Measurements from ENCODE around the gene CD244. TPM values are rescaled to one million over a fixed set of nuclear protein-coding genes. Genes with fewer than 3 reads are reported as not detected.

Gene CD244
- total and polyA plus RNA-seq, 2 donors (not counting 3 experiments of a cell fraction or from before 2014, with no cell fraction given): not detected

- Histone ChIP-seq H3K4me1 (ENCODE audit: control insufficient read depth, extremely low read depth, insufficient read depth, low read length) (no peaks in the 10 kb centered on the region), H3K79me2 (ENCODE audit: control insufficient read depth, insufficient read depth, low read length) (no peaks in the 10 kb centered on the region), H3K27me3 (ENCODE audit: control insufficient read depth in 2 of 2, insufficient read depth in 2 of 2, low read length in 2 of 2) (no peaks in the 10 kb centered on the region), H4K20me1 (replicated peaks; ENCODE audit: control insufficient read depth, extremely low read depth, insufficient read depth, low read length) (no peaks in the 10 kb centered on the region), H3K9ac (replicated peaks; ENCODE audit: extremely low read depth, insufficient read depth, low read length) (no peak overlapping the region), H3K9me1 (replicated peaks; ENCODE audit: control insufficient read depth, extremely low read depth, insufficient read depth, low read length) (no peaks in the 10 kb centered on the region), H3K4me3 (replicated peaks in 1 of 3; ENCODE audit: insufficient read depth in 1 of 3, low read depth in 1 of 3, low read length in 3 of 3) (no peak overlapping the region), H3K4me2 (ENCODE audit: insufficient read depth, low read length) (no peak overlapping the region), H3K36me3 (ENCODE audit: control insufficient read depth in 2 of 2, extremely low read depth in 1 of 2, insufficient read depth in 2 of 2, low read length in 2 of 2) (no peaks in the 10 kb centered on the region), H2AFZ (ENCODE audit: low read depth, low read length) (no peak overlapping the region), H3K9me3 (replicated peaks; ENCODE audit: control insufficient read depth, insufficient read depth, low read length) (no peaks in the 10 kb centered on the region), H3K27ac (ENCODE audit: insufficient read depth, low read depth, low read length) (no peak overlapping the region)
- DNase-seq (ENCODE audit: low read depth, low spot score) (no peak), FAIRE-seq (no peak)
- CTCF ChIA-PET: interaction anchor here (1.2 kb wide), 1 partner anchor 33 kb away, joined by 3 read pairs; no protein-coding TSS in a partner anchor
- POLR2A ChIA-PET: no interaction called here
- intact Hi-C loops (cut with micrococcal nuclease): no loop called here
- dilution Hi-C loops (cut with MboI; ENCODE audit: extremely low pct_ligation_motif_present, low sequenced_read_pairs): no loop called here
- no peak for TF ChIP-seq POLR2AphosphoS5 (IDR thresholded peaks at IDR 0.05; ENCODE audit: insufficient read depth, low read depth, low read length)
- TF ChIP-seq MAX (IDR thresholded peaks at IDR 0.05; ENCODE audit: insufficient read depth, insufficient read length): no peak
- no peak for TF ChIP-seq CTCF (IDR thresholded peaks at IDR 0.05; ENCODE audit: extremely low read depth in 1 of 2, insufficient read depth in 1 of 2, low read depth in 1 of 2, low read length in 2 of 2)
- TF ChIP-seq EZH2 (IDR thresholded peaks at IDR 0.05; ENCODE audit: borderline replicate concordance, low read depth, low read length, severe bottlenecking): no peak
- no peak for TF ChIP-seq JUN (IDR thresholded peaks at IDR 0.05; ENCODE audit: borderline replicate concordance, insufficient read depth, insufficient read length, low read depth)
- no peak for TF ChIP-seq POLR2A (IDR thresholded peaks at IDR 0.05; ENCODE audit: low read depth, low read length)
- TF ChIP-seq MYC (IDR thresholded peaks at IDR 0.05; ENCODE audit: low read depth, low read length): no peak
- TF ChIP-seq FOS (IDR thresholded peaks at IDR 0.05; ENCODE audit: borderline replicate concordance, insufficient read depth, low read length): no peak
- TF ChIP-seq GATA2 (IDR thresholded peaks at IDR 0.05; ENCODE audit: insufficient read depth, insufficient read length, low read depth, low read length): no peak
- BruUV-seq (replicated peaks): no TSS peak
Measured at GRCh38 chr1:160850541-160850940, 12.1 kb downstream of the CD244 start.

Data from endothelial cell of umbilical vein (primary cell).